GM03348 (cell line): ENCODE results near the gene USP7.

ENCODE experiments used
- DNase-seq: peaks from one replicate; pipeline ENCODE4 v3.0.0; 2012; ENCODE audit warnings: low spot score

USP7 gene

DNA sequence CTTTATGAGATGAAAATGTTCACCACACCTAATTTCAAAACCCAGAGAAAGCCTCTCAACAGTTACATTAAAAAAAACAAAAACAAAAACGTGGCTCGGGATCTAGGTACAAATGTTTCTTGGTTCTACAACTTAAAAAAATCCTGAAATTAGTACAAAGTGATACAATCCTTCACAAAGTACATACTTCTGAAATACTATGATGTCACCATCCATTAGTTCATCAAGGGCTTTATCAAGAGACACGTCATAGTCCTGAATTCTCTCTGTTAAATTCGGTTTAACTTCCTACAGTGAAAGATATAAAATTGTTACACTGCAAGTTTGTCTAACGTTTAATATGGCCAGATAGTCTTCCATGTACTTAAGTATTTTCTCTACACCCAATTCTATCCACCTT lies 63.4 kb downstream of the USP7 start:
- DNase-seq: no peak

DNA sequence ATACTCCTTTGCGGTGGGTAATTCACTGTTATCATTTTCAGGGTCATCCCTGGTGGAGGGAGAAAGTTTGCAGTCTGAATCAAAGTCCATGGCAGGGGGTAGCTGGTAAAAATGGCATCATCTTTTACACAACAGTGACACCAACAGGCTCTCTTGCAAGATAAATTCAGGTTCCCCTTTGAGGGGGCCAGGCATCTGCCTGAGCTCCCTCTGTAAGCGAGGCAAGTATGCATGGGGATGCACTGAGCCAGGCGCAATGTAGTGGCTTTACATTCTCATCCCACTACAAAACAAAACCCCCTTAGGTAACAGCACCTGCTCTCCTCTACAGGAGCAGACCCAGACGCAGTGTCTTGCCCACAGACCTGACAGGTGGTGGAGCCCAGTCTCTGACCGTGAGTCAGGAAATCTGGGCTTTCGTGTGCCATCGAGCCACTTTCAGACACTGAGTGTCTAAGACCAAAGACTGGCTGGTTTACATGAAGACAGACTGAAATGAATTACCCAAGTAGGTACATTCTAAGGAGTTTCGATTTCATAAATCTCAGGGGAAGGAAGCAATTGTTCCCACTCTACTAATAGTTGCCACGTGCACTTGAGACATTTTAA lies 63.9 kb downstream of the USP7 start:
- DNase-seq: no peak

- DNase-seq: no peak
These were observed 64.9 kb downstream of the USP7 start for GRCh38 chr16:8898660-8899318.

- no peak for DNase-seq
These were observed 68.9 kb downstream of the USP7 start for GRCh38 chr16:8894736-8895334.

DNA sequence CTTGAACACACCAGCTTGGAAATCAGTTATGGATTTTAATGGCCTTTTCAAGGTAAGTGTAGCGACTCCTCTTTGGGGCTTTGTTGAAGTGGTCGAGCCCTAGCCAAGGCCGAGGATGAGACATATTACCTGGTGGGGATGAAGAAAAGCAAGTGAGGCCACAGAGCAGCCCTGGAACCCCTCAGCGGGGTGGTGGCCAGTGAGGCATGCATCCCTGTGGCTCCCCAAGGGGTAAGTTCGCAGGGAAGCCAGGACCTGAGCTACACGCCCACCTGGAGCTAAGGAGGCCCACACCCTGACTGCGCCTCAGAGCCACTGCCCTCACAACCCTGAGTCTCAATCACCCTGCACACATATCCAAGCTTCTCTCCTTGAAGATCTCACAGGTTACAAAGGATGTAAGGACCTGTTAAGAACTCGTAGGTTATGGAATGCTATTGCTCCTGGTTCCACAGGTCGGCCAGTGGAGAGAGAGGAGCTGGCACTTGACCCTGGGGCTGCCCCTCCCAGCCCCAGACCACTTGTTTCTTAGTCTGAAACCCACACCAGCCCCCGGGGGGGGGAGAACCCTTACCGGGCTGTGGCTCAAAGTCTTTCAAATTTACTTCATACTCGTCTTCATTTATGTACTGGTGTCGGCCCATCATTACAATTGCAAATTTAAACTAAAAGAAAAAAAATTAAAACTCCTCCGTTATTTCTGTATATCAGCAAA lies 69.6 kb downstream of the USP7 start:
- DNase-seq: no peak

- no peak for DNase-seq
These were observed 70.3 kb downstream of the USP7 start for GRCh38 chr16:8893426-8893825.

GRCh38 chr16:8892101-8892575 lies 71.6 kb downstream of the USP7 start:
- no peak for DNase-seq

GRCh38 chr16:8890549-8890921 lies 73.2 kb downstream of the USP7 start:
- no peak for DNase-seq

GRCh38 chr16:8889893-8890548 lies 73.7 kb downstream of the USP7 start:
- DNase-seq: no peak

- no peak for DNase-seq
These were observed 74.5 kb downstream of the USP7 start for GRCh38 chr16:8888951-8889892.

GRCh38 chr16:8887952-8888560 lies 75.7 kb downstream of the USP7 start:
- DNase-seq: peak; percentile 68

GRCh38 chr16:8887431-8887765 lies 76.3 kb downstream of the USP7 start:
- DNase-seq: no peak

DNA sequence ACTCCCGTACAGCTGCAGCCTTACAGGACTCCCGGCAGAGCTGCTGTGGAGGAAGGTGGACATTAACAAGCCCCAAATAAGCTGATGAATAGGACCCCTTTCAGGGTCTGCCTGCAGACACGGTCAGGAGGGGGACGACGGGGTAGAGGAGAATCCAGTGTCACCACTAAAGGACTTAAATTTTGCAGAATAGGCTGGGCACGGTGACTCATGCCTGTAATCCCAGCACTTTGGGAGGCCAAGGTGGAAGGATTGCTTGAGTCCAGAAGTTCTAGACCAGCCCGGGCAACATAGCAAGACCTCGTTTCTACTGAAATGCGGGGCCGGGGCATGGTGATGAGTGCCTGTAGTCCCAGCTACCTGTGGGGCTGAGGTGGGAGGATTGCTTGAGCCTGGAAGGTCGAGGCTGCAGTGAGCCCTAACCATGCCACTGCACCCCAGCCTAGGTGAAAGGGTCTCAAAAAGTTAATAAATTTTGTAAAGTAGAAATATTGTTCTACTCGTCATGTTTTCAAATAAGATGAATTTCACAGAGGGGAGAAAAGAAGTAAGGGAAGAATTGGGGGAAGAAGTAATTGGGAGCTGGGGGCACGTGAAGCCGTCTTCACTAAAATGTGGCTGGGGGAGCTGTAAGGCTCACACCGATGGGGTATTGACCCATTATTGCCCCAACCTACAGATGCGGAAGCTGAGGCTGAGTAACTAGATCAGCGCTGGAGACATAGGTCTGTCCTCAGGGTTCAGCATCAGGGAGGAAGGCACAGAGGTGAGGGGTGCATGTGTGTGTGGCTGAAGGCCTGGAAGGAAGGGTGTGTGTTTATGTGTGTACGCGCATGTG lies 76.9 kb downstream of the USP7 start:
- DNase-seq: no peak

DNA sequence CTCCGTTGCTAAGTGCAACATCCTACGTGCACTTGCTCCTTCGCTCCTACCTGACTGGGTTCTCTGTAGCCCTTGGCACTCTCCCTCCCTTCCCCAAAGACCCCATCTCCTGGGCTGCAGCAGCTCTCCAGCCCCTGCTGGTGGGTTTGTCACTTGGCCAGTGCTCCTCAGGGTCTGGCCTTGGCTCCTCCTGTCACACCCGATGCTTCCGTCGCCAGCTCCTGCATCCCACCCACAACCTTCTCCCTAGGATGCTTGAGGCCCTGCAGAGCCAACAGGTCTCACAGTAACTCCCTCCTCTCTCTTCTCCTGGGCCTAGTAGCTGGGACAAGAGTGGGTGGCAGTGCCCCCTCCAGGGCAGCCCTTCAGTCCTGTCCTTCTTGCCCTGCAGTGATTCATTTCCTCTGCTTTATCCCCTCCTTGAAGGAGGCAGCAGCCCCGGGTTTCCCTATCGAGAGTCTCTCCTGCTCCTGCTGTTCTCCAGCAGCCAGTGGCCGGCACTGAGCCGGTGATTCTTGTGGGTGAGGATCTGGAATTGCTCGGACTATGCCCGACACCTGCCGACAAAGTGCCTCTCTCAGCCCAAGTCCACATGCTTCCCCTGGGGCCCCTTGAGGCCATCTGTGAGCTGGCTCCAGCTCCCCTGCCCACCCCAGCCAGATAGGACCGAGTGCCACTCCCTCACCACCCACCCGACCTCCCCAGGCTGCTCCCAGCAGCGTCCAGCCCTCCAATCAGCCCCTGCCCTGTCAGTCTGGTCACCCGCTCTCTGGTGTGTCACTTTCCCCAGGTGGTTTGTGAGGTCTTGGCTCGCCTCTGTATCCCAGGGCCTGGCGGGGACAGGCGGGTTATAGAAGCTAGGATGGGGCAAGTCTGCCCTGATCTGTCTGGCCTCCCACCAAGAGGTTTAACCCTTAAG lies 77.8 kb downstream of the USP7 start:
- peak; percentile 53 for DNase-seq

- DNase-seq: no peak
These were observed 80.9 kb downstream of the USP7 start for GRCh38 chr16:8882725-8883377.

DNA sequence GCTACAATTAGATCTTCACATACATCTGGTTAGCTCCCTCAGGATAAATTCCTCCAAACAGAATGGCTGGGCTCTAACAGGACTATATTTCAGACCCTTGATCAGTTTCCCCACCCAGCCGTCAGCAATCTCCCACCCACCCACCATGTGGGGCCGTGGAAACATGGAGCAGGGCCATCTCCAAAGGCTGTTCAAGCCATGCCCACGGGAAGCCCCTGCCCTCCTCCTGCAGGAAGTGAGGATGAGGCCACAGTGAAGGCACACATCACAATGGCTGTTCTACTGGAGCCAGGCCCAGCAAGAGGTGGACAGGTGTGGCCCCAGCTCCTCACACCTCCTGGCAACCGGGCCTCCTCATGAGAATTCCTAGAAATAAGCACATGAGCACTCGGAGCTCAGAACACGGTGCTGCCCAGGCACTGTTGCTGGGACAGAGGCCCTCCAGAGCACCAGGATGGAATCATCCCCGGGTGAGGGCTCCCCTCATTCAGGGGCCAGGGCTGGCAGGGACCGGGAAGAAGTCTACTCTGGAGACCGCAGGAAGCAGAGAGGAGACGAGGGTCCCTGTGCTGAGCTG lies 81.6 kb downstream of the USP7 start, which contains the start of gene LITAFD:
LITAFD (plus strand) TSS at position 311 of the 577 bp plus-strand sequence. CDS start 2,005 bp downstream, outside the sequence.
- no peak for DNase-seq

- DNase-seq: no peak
These were observed 82.7 kb downstream of the USP7 start for GRCh38 chr16:8880839-8881510.
